Mesendoderm (in vitro differentiated cells): Measurements from ENCODE around the gene TMED3.

ENCODE experiments used
- DNase-seq: peaks from one replicate; pipeline ENCODE4 v3.0.0; 2013
- H2AK5ac ChIP-seq: 2 replicates; pipeline ENCODE4 v1.6.1; 2013; ENCODE audit warnings: low read length, inconsistent platforms
- H2BK120ac ChIP-seq: 2 replicates; pipeline ENCODE4 v1.6.1; 2013; ENCODE audit warnings: low read depth, mild to moderate bottlenecking, low read length, moderate library complexity, mixed read lengths
- H2BK15ac ChIP-seq: replicated peaks from 2 replicates; pipeline ENCODE4 v1.6.1; 2013; ENCODE audit warnings: low read depth, mild to moderate bottlenecking, moderate library complexity
- H2BK5ac ChIP-seq: 2 replicates; pipeline ENCODE4 v1.6.1; 2013; ENCODE audit warnings: low read length, inconsistent platforms
- H3K18ac ChIP-seq: 2 replicates; pipeline ENCODE4 v1.6.1; 2013; ENCODE audit warnings: mild to moderate bottlenecking, low read length, mixed read lengths
- H3K23ac ChIP-seq: one replicate; pipeline ENCODE4 v1.6.1; 2013; ENCODE audit warnings: low read length
- H3K27ac ChIP-seq: 2 replicates; pipeline ENCODE4 v1.5.1; 2013; ENCODE audit warnings: low read depth, mild to moderate bottlenecking, inconsistent platforms, low read length, moderate library complexity
- H3K27me3 ChIP-seq: 2 replicates; pipeline ENCODE4 v1.6.1; 2013; ENCODE audit warnings: low read length, control low read depth, mild to moderate bottlenecking, inconsistent platforms; ENCODE audit not compliant: insufficient read depth, poor library complexity
- H3K36me3 ChIP-seq: 2 replicates; pipeline ENCODE4 v1.6.1; 2013; ENCODE audit warnings: low read length, inconsistent platforms; ENCODE audit not compliant: control insufficient read depth, insufficient read depth
- H3K4ac ChIP-seq: one replicate; pipeline ENCODE4 v1.6.1; 2013; ENCODE audit warnings: low read depth, mild to moderate bottlenecking, low read length, moderate library complexity
- H3K4me1 ChIP-seq: 2 replicates; pipeline ENCODE4 v1.6.1; 2013; ENCODE audit warnings: low read depth, low read length, inconsistent platforms; ENCODE audit not compliant: control insufficient read depth
- H3K4me2 ChIP-seq: 2 replicates; pipeline ENCODE4 v1.6.1; 2013; ENCODE audit warnings: low read length
- H3K4me3 ChIP-seq: 2 replicates; pipeline ENCODE4 v1.5.1; 2013; ENCODE audit warnings: mild to moderate bottlenecking, low read length
- H3K56ac ChIP-seq: one replicate; pipeline ENCODE4 v1.6.1; 2013; ENCODE audit warnings: low read length
- H3K79me1 ChIP-seq: 2 replicates; pipeline ENCODE4 v1.6.1; 2013; ENCODE audit warnings: low read length, inconsistent platforms
- H3K79me2 ChIP-seq: 2 replicates; pipeline ENCODE4 v1.6.1; 2013; ENCODE audit warnings: mild to moderate bottlenecking, low read length; ENCODE audit not compliant: control insufficient read depth, insufficient read depth
- H3K9ac ChIP-seq: 2 replicates; pipeline ENCODE4 v1.6.1; 2013; ENCODE audit warnings: low read length, inconsistent platforms
- H4K5ac ChIP-seq: one replicate; pipeline ENCODE4 v1.6.1; 2013; ENCODE audit warnings: low read length
- H4K8ac ChIP-seq: one replicate; pipeline ENCODE4 v1.6.1; 2013; ENCODE audit warnings: low read depth, mild to moderate bottlenecking, control low read depth, low read length, moderate library complexity
- WGBS: extraction: QIAGEN DNeasy Blood & Tissue Kit; methylation state at CpG from one replicate; pipeline ENCODE4 v1.1.7; 2013; ENCODE audit warnings: low lambda C conversion rate, missing lambda C conversion rate; ENCODE audit not compliant: insufficient coverage; ENCODE audit errors: extremely low coverage; 5-methylcytosine and 5-hydroxymethylcytosine counted together

The TMED3 gene

DNA sequence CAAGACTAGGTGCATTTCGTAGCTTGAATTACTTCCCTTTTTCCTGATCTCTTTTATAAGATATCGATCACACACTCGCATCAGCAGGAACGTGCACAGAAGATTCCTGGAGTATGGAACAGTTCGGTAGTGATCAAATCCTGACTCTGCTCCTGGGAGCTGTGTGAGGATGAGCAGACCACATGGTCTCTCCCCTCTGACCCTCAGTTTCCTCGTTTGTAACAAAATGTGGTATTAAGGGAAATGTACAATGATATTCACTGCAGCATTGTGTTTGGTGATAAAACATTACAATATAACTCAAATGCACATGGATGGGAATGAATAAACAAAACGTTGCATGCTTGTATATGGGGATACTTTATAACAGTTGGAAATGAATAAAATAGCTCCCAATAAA lies 26.7 kb downstream of the TMED3 start:
- H3K9ac ChIP-seq: no peak overlapping the region
- no peak overlapping the region for H3K4me2 ChIP-seq
- H2BK15ac ChIP-seq: no peak overlapping the region
- no peak overlapping the region for H2AK5ac ChIP-seq
- DNase-seq: no peak
- H2BK5ac ChIP-seq: no peak overlapping the region
- no peaks in the 10 kb centered on the region for H3K79me2 ChIP-seq
- H3K4me3 ChIP-seq: no peak overlapping the region
- no peak overlapping the region for H3K4ac ChIP-seq
- no peaks in the 10 kb centered on the region for H3K79me1 ChIP-seq
- H3K4me1 ChIP-seq: peaks cover 4% of the 10 kb centered on the region
- H3K36me3 ChIP-seq: no peaks in the 10 kb centered on the region
- no peak overlapping the region for H3K27ac ChIP-seq
- no peak overlapping the region for H3K56ac ChIP-seq
- no peak overlapping the region for H2BK120ac ChIP-seq
- H4K5ac ChIP-seq: no peak overlapping the region
- H4K8ac ChIP-seq: no peak overlapping the region
- no peak overlapping the region for H3K23ac ChIP-seq
- WGBS: no CpG with 5 or more reads among the region's 7 CpGs
- H3K18ac ChIP-seq: no peak overlapping the region
- no peaks in the 10 kb centered on the region for H3K27me3 ChIP-seq

DNA sequence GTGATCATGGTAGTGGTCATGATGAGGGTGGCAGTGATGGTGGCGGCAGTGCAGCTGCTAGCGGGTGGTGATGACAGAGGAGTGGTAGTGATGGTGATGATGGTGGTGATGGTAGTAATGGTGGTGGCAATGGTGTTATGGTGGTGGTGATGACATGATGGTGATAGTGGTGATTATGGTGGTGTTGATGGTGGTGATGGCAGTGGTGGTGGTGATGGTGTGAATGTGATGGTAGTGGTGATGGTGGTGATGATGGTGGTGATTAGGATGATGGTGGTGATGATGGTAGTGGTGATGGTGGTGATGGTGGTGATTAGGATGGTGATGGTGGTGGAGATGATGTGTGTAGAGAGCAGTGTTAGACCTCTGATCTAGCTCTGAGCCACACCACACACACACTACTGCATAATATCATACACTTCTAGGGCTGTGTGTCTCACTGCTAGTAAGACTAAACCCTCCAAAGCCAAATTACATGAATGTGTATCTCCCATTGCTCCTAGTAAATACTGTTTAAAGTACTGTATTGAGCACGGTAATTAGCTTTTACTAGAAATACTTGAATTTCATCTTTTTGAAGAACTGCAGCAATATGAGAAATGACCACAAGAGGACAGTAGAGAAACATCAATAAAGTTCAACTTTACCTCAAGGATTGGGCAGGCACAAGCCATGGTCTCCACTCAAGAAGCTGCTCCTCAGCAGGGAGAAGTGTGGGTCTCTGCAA lies 28.8 kb downstream of the TMED3 start:
- WGBS: no CpG with 5 or more reads among the region's 3 CpGs
- Histone ChIP-seq H2BK5ac (no peak overlapping the region), H3K4me2 (no peak overlapping the region), H3K18ac (no peak overlapping the region), H3K27me3 (no peaks in the 10 kb centered on the region), H2BK120ac (no peak overlapping the region), H2AK5ac (no peak overlapping the region), H3K56ac (no peak overlapping the region), H3K4me3 (no peak overlapping the region), H3K4me1 (no peaks in the 10 kb centered on the region), H3K27ac (no peak overlapping the region), H3K9ac (no peak overlapping the region), H3K79me1 (no peaks in the 10 kb centered on the region), H3K79me2 (no peaks in the 10 kb centered on the region), H4K5ac (no peak overlapping the region), H2BK15ac (no peak overlapping the region), H3K4ac (no peak overlapping the region), H4K8ac (no peak overlapping the region), H3K36me3 (no peaks in the 10 kb centered on the region), H3K23ac (no peak overlapping the region)
- DNase-seq: peak; percentile 70

DNA sequence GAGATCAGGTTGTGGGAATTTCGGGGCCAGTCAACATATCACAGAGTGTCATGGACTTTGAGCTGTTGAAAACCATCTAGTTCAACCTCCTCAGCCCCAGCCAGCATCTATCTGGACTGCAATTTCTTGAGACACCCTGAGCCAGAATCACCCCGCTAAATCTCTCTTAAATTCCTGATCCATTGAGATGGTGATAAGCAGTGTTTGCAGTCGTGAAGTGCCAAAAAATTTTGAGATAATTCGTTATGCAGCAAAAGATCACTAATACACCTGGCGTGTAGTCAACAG lies 29.3 kb downstream of the TMED3 start:
- H3K18ac ChIP-seq: no peak overlapping the region
- H4K8ac ChIP-seq: no peak overlapping the region
- H3K79me2 ChIP-seq: no peaks in the 10 kb centered on the region
- no peak overlapping the region for H2BK15ac ChIP-seq
- no peak overlapping the region for H3K9ac ChIP-seq
- H3K27ac ChIP-seq: no peak overlapping the region
- no CpG with 5 or more reads among the region's 5 CpGs for WGBS
- H2BK5ac ChIP-seq: no peak overlapping the region
- no peak overlapping the region for H4K5ac ChIP-seq
- H3K4me3 ChIP-seq: no peak overlapping the region
- no peak overlapping the region for H2BK120ac ChIP-seq
- H3K79me1 ChIP-seq: no peaks in the 10 kb centered on the region
- H3K23ac ChIP-seq: no peak overlapping the region
- no peaks in the 10 kb centered on the region for H3K4me1 ChIP-seq
- H3K4me2 ChIP-seq: no peak overlapping the region
- no peaks in the 10 kb centered on the region for H3K27me3 ChIP-seq
- DNase-seq: no peak
- H3K56ac ChIP-seq: no peak overlapping the region
- no peaks in the 10 kb centered on the region for H3K36me3 ChIP-seq
- H2AK5ac ChIP-seq: no peak overlapping the region
- no peak overlapping the region for H3K4ac ChIP-seq

DNA sequence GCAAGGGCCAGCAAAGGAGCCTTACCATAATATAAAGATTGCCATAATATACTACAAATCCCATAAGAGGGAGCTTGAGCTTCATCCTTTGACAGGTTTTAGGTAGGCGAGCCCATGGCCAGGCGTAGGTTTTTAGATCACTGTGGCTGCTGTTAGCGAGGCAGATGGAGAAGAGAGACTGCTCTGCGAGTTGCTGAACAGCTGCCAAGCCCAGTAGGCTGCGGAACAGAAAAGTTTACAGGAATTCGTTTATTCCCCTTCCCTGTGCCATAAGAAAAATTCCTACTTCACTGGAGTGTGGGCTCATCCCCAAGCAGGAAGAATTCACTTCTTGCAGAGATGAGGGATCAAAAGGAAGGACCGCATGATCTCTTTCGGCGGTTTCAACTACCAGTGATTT lies 30.5 kb downstream of the TMED3 start:
- no peak for DNase-seq
- no peaks in the 10 kb centered on the region for H3K36me3 ChIP-seq
- no peaks in the 10 kb centered on the region for H3K79me1 ChIP-seq
- H3K27me3 ChIP-seq: no peaks in the 10 kb centered on the region
- H2AK5ac ChIP-seq: no peak overlapping the region
- no peak overlapping the region for H3K23ac ChIP-seq
- no peak overlapping the region for H3K18ac ChIP-seq
- H3K79me2 ChIP-seq: no peaks in the 10 kb centered on the region
- no peak overlapping the region for H3K4ac ChIP-seq
- H4K8ac ChIP-seq: no peak overlapping the region
- H3K56ac ChIP-seq: no peak overlapping the region
- no peak overlapping the region for H2BK120ac ChIP-seq
- no peak overlapping the region for H3K27ac ChIP-seq
- no peak overlapping the region for H4K5ac ChIP-seq
- no peak overlapping the region for H3K9ac ChIP-seq
- no peak overlapping the region for H2BK5ac ChIP-seq
- no peak overlapping the region for H3K4me3 ChIP-seq
- H3K4me1 ChIP-seq: no peaks in the 10 kb centered on the region
- H3K4me2 ChIP-seq: no peak overlapping the region
- no CpG with 5 or more reads among the region's 9 CpGs for WGBS
- H2BK15ac ChIP-seq: no peak overlapping the region

DNA sequence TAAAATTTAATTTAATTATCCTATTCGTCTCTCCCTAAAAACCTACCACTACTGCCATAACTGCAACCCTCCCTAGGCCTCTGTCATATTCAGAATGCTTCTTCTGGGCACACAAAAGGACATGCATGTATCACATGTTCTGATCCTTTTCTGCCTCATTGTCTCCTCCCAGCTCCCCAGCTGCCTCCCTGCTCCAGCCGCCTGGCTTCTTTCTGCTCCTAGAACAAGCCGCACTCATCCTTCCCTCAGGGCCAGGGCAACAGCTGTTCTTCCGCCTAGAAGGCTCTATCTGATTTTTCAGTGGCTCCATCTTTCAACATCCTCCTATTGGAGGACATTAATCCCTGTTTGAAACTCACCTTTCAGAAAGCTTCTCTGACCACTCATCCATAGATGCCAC lies 38.6 kb downstream of the TMED3 start:
- H2BK5ac ChIP-seq: no peak overlapping the region
- no peak overlapping the region for H3K4me2 ChIP-seq
- no peak overlapping the region for H3K18ac ChIP-seq
- H2BK120ac ChIP-seq: no peak overlapping the region
- H3K36me3 ChIP-seq: no peaks in the 10 kb centered on the region
- no peak overlapping the region for H3K9ac ChIP-seq
- H3K27me3 ChIP-seq: no peaks in the 10 kb centered on the region
- H3K23ac ChIP-seq: no peak overlapping the region
- WGBS: 100% methylated on average over 1 of the region's 4 CpGs
- H3K4ac ChIP-seq: no peak overlapping the region
- no peak overlapping the region for H3K56ac ChIP-seq
- no peak for DNase-seq
- no peak overlapping the region for H3K4me3 ChIP-seq
- no peaks in the 10 kb centered on the region for H3K4me1 ChIP-seq
- no peaks in the 10 kb centered on the region for H3K79me1 ChIP-seq
- no peak overlapping the region for H4K8ac ChIP-seq
- H2AK5ac ChIP-seq: no peak overlapping the region
- no peak overlapping the region for H3K27ac ChIP-seq
- H2BK15ac ChIP-seq: no peak overlapping the region
- H3K79me2 ChIP-seq: no peaks in the 10 kb centered on the region
- no peak overlapping the region for H4K5ac ChIP-seq

DNA sequence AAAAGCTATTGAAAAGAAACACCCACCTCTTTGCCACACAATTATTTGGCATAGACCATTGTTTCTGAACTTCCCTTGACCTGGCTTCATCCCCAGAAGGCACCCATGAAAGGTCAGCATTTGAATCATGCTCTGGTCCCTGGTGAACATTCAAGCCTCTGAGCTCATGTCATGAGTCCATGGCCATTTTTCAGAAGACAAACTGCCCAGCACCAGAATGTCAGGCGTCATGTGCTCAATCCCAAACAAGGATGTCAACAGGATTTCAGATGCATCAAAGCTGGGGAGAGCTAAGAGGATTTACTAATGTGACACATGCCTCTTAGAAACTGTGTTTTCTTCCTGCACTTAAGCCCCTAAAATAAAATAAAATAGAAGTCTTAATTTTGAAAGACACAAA lies 41.3 kb downstream of the TMED3 start:
- H3K4me1 ChIP-seq: no peaks in the 10 kb centered on the region
- no peak overlapping the region for H3K4me2 ChIP-seq
- H3K4me3 ChIP-seq: no peak overlapping the region
- WGBS: no CpG with 5 or more reads among the region's 1 CpG
- H2BK5ac ChIP-seq: no peak overlapping the region
- no peaks in the 10 kb centered on the region for H3K79me1 ChIP-seq
- H3K27ac ChIP-seq: no peak overlapping the region
- H3K27me3 ChIP-seq: no peaks in the 10 kb centered on the region
- no peaks in the 10 kb centered on the region for H3K36me3 ChIP-seq
- no peak overlapping the region for H2BK120ac ChIP-seq
- no peaks in the 10 kb centered on the region for H3K79me2 ChIP-seq
- no peak overlapping the region for H3K18ac ChIP-seq
- H3K56ac ChIP-seq: no peak overlapping the region
- H3K23ac ChIP-seq: no peak overlapping the region
- H3K9ac ChIP-seq: no peak overlapping the region
- DNase-seq: no peak
- no peak overlapping the region for H2BK15ac ChIP-seq
- H4K5ac ChIP-seq: no peak overlapping the region
- H2AK5ac ChIP-seq: no peak overlapping the region
- no peak overlapping the region for H3K4ac ChIP-seq
- no peak overlapping the region for H4K8ac ChIP-seq
